GM23338 (cell line): ENCODE data around the gene ING3.

ENCODE experiments used
- EZH2 ChIP-seq: fragments of 200-600 bp; sonication (generic); IDR thresholded peaks from one replicate; pipeline ENCODE4 v1.8.0; 2017; ENCODE audit warnings: antibody characterized with exemption, mild to moderate bottlenecking, low read depth; ENCODE audit not compliant: unreplicated experiment
- ZNF331 ChIP-seq: fragments of 250-450 bp; sonication (Bioruptor Pico); IDR thresholded peaks from 2 replicates; pipeline ENCODE4 v1.5.0; 2020; ENCODE audit warnings: low read depth, mild to moderate bottlenecking, moderate library complexity

DNA sequence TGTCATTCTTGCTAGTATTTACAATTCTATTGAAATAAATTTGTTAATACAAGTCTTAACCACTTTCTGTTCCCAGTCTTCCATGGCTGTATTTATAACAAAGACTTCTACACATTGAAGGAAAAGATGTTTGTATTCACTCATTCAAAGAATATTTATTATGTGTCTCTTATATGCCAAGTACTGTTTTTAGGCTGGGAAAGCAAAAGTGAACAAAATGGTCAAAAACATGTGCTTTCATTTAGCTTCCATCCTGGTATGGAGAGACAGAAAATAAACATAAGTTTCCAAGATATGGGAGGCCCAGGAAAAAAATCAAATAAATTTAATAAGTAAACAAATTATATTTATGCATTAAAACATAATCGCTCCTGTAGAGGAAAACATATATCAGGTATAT is 60.8 kb downstream of the ING3 start:
- TF ChIP-seq ZNF331 (CRISPR knock-in tag) (no peak), EZH2 (no peak)
